A673 (cell line): ENCODE data around the gene VTI1A. TPM values are rescaled to one million over a fixed set of nuclear protein-coding genes. Genes with fewer than 3 reads are reported as not detected.

Source experiments
- BruUV-seq: library from RNA; stranded (reverse); fragments of 400-500 nt; replicated peaks from 2 replicates; lab custom pipeline; 2021; lab: Mats Ljungman, UMichigan
- CTCF ChIA-PET: fragments of 300-600 bp; sonication (Branson Sonifier 250); formaldehyde crosslinking; loops from one replicate; lab custom pipeline; 2022; ENCODE audit warnings: antibody characterized with exemption; lab: Charles Lee
- POLR2A ChIA-PET: fragments of 300-600 bp; sonication (Branson Sonifier 250); formaldehyde crosslinking; loops from one replicate; lab custom pipeline; 2022; ENCODE audit warnings: antibody characterized with exemption; ENCODE audit not compliant: low non-redundant PET; lab: Charles Lee
- DNase-seq: peaks from one replicate; pipeline ENCODE4 v3.0.0-alpha.2; 2015; ENCODE audit warnings: low spot score
- H3K27ac ChIP-seq: fragments of 200-600 bp; sonication (generic); 2 replicates; pipeline ENCODE4 v1.5.1; 2016; ENCODE audit warnings: mixed run types, low read depth, mild to moderate bottlenecking, mixed read lengths, antibody characterized with exemption, low read length; ENCODE audit not compliant: poor library complexity, severe bottlenecking
- H3K27me3 ChIP-seq: fragments of 200-600 bp; sonication (generic); replicated peaks from 2 replicates; pipeline ENCODE4 v1.6.1; 2017; ENCODE audit warnings: mixed run types, low read depth, mild to moderate bottlenecking, mixed read lengths, antibody characterized with exemption, low read length; ENCODE audit not compliant: insufficient read depth, poor library complexity
- H3K36me3 ChIP-seq: fragments of 200-600 bp; sonication (generic); 2 replicates; pipeline ENCODE4 v1.6.1; 2016; ENCODE audit warnings: mixed run types, mild to moderate bottlenecking, mixed read lengths, antibody characterized with exemption, low read length; ENCODE audit not compliant: insufficient read depth, poor library complexity, severe bottlenecking
- H3K4me1 ChIP-seq: fragments of 200-600 bp; sonication (generic); 2 replicates; pipeline ENCODE4 v1.6.1; 2017; ENCODE audit warnings: mixed run types, mild to moderate bottlenecking, mixed read lengths, antibody characterized with exemption, low read length; ENCODE audit not compliant: insufficient read depth, poor library complexity, severe bottlenecking
- H3K4me3 ChIP-seq: fragments of 200-600 bp; sonication (generic); 2 replicates; pipeline ENCODE4 v1.5.1; 2016; ENCODE audit warnings: low read depth, mixed run types, mild to moderate bottlenecking, mixed read lengths, low read length; ENCODE audit not compliant: poor library complexity, severe bottlenecking
- H3K9me3 ChIP-seq: fragments of 200-600 bp; sonication (generic); 2 replicates; pipeline ENCODE4 v1.6.1; 2016; ENCODE audit warnings: mixed run types, low read depth, mild to moderate bottlenecking, mixed read lengths, antibody characterized with exemption, low read length; ENCODE audit not compliant: poor library complexity, severe bottlenecking
- CTCF ChIP-seq: fragments of 300-800, 200-600 bp; sonication (generic); conservative IDR thresholded peaks from 2 replicates; pipeline ENCODE4 v1.5.1; 2017; ENCODE audit warnings: low read depth, mild to moderate bottlenecking, antibody characterized with exemption, low read length, moderate library complexity, mixed read lengths
- EZH2 ChIP-seq: fragments of 200-600 bp; sonication (generic); IDR thresholded peaks from 2 replicates; pipeline ENCODE4 v1.6.1; 2017; ENCODE audit warnings: borderline replicate concordance, low read depth, mild to moderate bottlenecking, mixed read lengths, antibody characterized with exemption, low read length; ENCODE audit not compliant: poor library complexity, severe bottlenecking
- intact Hi-C: fragments of 100-400 bp; cut with micrococcal nuclease; formaldehyde crosslinking; loops from one replicate; pipeline ENCODE4 v1.10.0; 2022; ENCODE audit not compliant: unreplicated experiment
- total RNA-seq: library from RNA; stranded (reverse); gene quantifications from 2 replicates; pipeline ENCODE4 v1.2.3, GENCODE V29; 2021

Gene VTI1A
- total RNA-seq, 1 experiment from 2014 or later, result 38.7 TPM

DNA sequence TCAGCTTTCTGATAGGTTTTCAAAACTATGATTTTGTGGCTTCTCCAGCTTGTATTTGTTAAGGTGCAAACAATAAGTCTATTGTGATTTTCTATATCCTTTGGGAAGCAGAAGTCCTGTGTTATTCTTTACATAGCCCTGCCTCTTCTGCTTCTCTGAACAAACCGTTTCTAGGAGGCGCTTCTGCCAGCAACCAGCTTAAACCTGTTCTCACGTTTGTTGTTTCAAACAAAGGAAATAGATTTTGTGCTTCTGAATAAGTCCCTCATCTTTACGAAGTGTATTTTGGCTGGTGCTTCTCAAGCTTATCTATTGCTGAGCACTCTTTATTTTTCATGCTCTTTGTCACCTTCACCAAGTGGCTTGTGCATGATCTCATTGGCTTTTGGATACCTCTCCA, 61.0 kb downstream of the VTI1A start:
- Histone ChIP-seq H3K36me3 (no peaks in the 10 kb centered on the region), H3K27me3 (no peaks in the 10 kb centered on the region), H3K9me3 (no peaks in the 10 kb centered on the region), H3K4me3 (no peak overlapping the region), H3K27ac (no peak overlapping the region), H3K4me1 (no peaks in the 10 kb centered on the region)
- CTCF ChIA-PET, result no interaction called here
- DNase-seq, result no peak
- TF ChIP-seq CTCF (no peak), EZH2 (no peak)
- no TSS peak for BruUV-seq
- POLR2A ChIA-PET, result no interaction called here
- intact Hi-C loops, result no loop called here

GRCh38 chr10:112509558-112510291, 62.7 kb downstream of the VTI1A start:
- Histone ChIP-seq H3K4me1 (no peaks in the 10 kb centered on the region), H3K9me3 (no peaks in the 10 kb centered on the region), H3K36me3 (no peaks in the 10 kb centered on the region), H3K27ac (no peak overlapping the region), H3K4me3 (no peak overlapping the region), H3K27me3 (no peaks in the 10 kb centered on the region)
- ChIA-PET CTCF (no interaction called here), POLR2A (no interaction called here)
- intact Hi-C loops, result no loop called here
- TF ChIP-seq EZH2 (no peak), CTCF (no peak)
- no peak for DNase-seq
- BruUV-seq, result no TSS peak

GRCh38 chr10:112510384-112510783, 63.4 kb downstream of the VTI1A start:
- no peaks in the 10 kb centered on the region for H3K27me3 ChIP-seq
- H3K4me3 ChIP-seq, result no peak overlapping the region
- H3K27ac ChIP-seq, result no peak overlapping the region
- no peaks in the 10 kb centered on the region for H3K36me3 ChIP-seq
- H3K9me3 ChIP-seq, result no peaks in the 10 kb centered on the region
- ChIA-PET POLR2A (interaction anchor here (0.7 kb wide), 1 partner anchor 729 kb away, joined by 7 read pairs; no protein-coding TSS in a partner anchor), CTCF (no interaction called here)
- H3K4me1 ChIP-seq, result no peaks in the 10 kb centered on the region
- no peak for TF ChIP-seq EZH2
- no peak for TF ChIP-seq CTCF
- intact Hi-C loops, result no loop called here
- no peak for DNase-seq
- BruUV-seq, result no TSS peak
